Measurements from ENCODE around the gene BMP8A.

DNA sequence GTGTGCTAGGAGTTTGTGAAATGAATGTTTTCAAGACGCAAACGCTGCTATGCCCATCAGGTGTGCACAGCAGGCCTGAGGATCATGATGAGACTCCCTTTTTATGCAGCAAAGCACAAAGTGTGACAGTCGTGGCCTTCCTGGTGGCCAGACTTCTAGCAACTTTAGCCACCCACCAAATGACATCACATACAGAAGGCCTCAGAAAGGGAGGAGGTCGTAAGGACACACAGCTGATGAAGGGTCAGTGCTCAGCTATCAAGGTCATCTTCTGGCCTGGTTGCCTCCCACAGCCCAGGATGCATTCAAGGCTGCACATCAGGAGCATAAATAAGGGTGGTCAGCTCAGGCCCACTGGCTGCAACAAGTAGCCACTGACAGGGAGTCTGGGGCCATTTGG, 36.6 kb downstream of the BMP8A start:
- TF ChIP-seq ATF3 (IDR thresholded peaks at IDR 0.05) = no peak
- no peak for TF ChIP-seq MAX (IDR thresholded peaks at IDR 0.05)
- TF ChIP-seq RAD21 (IDR thresholded peaks at IDR 0.05; ENCODE audit: low read depth) = no peak
- TF ChIP-seq, protein P1, sequence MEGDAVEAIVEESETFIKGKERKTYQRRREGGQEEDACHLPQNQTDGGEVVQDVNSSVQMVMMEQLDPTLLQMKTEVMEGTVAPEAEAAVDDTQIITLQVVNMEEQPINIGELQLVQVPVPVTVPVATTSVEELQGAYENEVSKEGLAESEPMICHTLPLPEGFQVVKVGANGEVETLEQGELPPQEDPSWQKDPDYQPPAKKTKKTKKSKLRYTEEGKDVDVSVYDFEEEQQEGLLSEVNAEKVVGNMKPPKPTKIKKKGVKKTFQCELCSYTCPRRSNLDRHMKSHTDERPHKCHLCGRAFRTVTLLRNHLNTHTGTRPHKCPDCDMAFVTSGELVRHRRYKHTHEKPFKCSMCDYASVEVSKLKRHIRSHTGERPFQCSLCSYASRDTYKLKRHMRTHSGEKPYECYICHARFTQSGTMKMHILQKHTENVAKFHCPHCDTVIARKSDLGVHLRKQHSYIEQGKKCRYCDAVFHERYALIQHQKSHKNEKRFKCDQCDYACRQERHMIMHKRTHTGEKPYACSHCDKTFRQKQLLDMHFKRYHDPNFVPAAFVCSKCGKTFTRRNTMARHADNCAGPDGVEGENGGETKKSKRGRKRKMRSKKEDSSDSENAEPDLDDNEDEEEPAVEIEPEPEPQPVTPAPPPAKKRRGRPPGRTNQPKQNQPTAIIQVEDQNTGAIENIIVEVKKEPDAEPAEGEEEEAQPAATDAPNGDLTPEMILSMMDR (IDR thresholded peaks at IDR 0.05 in 2 of 3, conservative IDR thresholded peaks at IDR 0.05 in 1 of 3; ENCODE audit: borderline replicate concordance in 1 of 3, insufficient read depth in 1 of 3, low read depth in 2 of 3, low read length in 2 of 3) = no peak
- TF ChIP-seq POLR2A (IDR thresholded peaks at IDR 0.05; ENCODE audit: borderline replicate concordance, extremely low read depth, insufficient read depth, insufficient read length) = no peak
- TF ChIP-seq ELF1 (IDR thresholded peaks at IDR 0.05; ENCODE audit: borderline replicate concordance, low read depth) = no peak
- TF ChIP-seq ZNF274 (IDR thresholded peaks at IDR 0.05; ENCODE audit: low read depth, low read length) = no peak
- TF ChIP-seq, protein P2, sequence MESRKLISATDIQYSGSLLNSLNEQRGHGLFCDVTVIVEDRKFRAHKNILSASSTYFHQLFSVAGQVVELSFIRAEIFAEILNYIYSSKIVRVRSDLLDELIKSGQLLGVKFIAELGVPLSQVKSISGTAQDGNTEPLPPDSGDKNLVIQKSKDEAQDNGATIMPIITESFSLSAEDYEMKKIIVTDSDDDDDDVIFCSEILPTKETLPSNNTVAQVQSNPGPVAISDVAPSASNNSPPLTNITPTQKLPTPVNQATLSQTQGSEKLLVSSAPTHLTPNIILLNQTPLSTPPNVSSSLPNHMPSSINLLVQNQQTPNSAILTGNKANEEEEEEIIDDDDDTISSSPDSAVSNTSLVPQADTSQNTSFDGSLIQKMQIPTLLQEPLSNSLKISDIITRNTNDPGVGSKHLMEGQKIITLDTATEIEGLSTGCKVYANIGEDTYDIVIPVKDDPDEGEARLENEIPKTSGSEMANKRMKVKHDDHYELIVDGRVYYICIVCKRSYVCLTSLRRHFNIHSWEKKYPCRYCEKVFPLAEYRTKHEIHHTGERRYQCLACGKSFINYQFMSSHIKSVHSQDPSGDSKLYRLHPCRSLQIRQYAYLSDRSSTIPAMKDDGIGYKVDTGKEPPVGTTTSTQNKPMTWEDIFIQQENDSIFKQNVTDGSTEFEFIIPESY (IDR thresholded peaks at IDR 0.05; ENCODE audit: extremely low read depth, insufficient replicate concordance, low read length) = no peak

All from HCT116 (cell line).